Measurements from ENCODE around the gene KCNQ1. TPM values are rescaled to one million over a fixed set of nuclear protein-coding genes. Genes with fewer than 3 reads are reported as not detected.

Gene KCNQ1
- total RNA-seq, 1 experiment from 2014 or later = 2.3 TPM

DNA sequence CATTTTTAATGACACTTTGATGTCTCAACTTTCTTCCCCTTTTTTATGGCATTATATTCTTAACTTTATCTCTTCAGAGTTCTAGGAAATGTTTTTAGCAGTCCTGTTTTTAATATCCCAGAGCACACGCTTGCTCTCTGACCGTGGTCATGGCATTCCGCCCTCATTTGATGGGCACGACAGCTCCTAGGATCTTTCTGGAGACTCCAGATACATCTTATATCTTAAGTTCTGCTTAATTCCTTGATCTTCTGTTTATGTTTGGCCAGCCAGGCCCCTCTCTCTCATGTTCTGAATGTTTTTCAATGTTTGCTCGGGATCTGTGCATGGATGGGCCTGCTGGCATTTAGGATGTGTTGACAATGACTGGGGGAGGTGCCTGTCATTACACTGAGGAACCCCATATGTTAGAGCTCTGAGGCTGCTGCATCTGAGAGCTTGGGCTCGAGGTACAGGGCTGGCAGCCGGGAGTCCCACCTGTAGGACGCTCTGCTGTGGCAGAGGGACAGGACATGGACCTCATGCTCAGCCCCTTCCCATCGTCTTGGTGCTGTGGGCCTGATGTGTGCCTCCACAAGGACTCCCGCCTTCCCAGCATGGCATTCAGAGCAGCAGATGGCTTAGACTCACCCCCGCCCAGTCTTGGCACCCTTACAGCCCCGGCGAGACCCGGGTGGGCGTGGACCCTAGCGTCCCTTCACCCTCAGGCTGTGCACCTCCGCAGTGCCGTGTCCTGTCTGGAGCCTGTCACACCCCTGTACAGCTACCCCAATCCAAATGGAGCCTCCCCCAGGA, 365.8 kb downstream of the KCNQ1 start:
- H4K5ac ChIP-seq (ENCODE audit: insufficient read length, low read depth, low read length) = no peak overlapping the region
- Mint-ChIP-seq H3K4me1 (peaks cover 9 to 23% of the 10 kb centered on the region in 2 experiments), H3K36me3 (ENCODE audit: insufficient read depth in 1 of 3, low read depth in 3 of 3) (no peaks in the 10 kb centered on the region; a peak in 1 of 7 replicates), H3K27me3 (ENCODE audit: low read depth) (peaks cover 97% of the 10 kb centered on the region), H3K9me3 (peaks cover 5% of the 10 kb centered on the region in 2 experiments; a peak in 2 of 5 replicates), H3K27ac (no peak overlapping the region), H3K4me3 (no peak overlapping the region)
- H2BK12ac ChIP-seq (ENCODE audit: insufficient read length, low read depth, low read length) = no peak overlapping the region
- H4K91ac ChIP-seq (ENCODE audit: insufficient read length, low read depth, low read length) = no peak overlapping the region
- no peak overlapping the region for H3K9ac ChIP-seq (ENCODE audit: extremely low read depth, insufficient read length, low read length)
- no peak for DNase-seq
- H3K23me2 ChIP-seq (ENCODE audit: insufficient read length, low read depth, low read length, poor library complexity, severe bottlenecking) = peaks cover 2% of the 10 kb centered on the region
- H3K56ac ChIP-seq (ENCODE audit: insufficient read length, low read depth, low read length) = no peak overlapping the region
- no peak overlapping the region for H2BK120ac ChIP-seq (ENCODE audit: low read depth, low read length, poor library complexity, severe bottlenecking)
- H3K27me3 ChIP-seq (ENCODE audit: insufficient read depth, low read length) = peaks cover 3% of the 10 kb centered on the region; the same call in 1 of the 2 replicates
- no peaks in the 10 kb centered on the region for H3K79me2 ChIP-seq (ENCODE audit: insufficient read depth, low read length)
- no peak overlapping the region for H2AK5ac ChIP-seq (ENCODE audit: insufficient read length, low read length)
- WGBS (ENCODE audit: extremely low coverage, insufficient read length, low lambda C conversion rate) = no CpG with 5 or more reads among the region's 18 CpGs
- H3K4me1 ChIP-seq (ENCODE audit: insufficient read depth, low read length) = no peaks in the 10 kb centered on the region
- TF ChIP-seq, protein P1, sequence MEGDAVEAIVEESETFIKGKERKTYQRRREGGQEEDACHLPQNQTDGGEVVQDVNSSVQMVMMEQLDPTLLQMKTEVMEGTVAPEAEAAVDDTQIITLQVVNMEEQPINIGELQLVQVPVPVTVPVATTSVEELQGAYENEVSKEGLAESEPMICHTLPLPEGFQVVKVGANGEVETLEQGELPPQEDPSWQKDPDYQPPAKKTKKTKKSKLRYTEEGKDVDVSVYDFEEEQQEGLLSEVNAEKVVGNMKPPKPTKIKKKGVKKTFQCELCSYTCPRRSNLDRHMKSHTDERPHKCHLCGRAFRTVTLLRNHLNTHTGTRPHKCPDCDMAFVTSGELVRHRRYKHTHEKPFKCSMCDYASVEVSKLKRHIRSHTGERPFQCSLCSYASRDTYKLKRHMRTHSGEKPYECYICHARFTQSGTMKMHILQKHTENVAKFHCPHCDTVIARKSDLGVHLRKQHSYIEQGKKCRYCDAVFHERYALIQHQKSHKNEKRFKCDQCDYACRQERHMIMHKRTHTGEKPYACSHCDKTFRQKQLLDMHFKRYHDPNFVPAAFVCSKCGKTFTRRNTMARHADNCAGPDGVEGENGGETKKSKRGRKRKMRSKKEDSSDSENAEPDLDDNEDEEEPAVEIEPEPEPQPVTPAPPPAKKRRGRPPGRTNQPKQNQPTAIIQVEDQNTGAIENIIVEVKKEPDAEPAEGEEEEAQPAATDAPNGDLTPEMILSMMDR (conservative IDR thresholded peaks at IDR 0.05) = no peak
- no peak overlapping the region for H3T11ph ChIP-seq (ENCODE audit: low read length)
- no peak overlapping the region for H3K14ac ChIP-seq (ENCODE audit: insufficient read depth, low read length)
- H3K18ac ChIP-seq (ENCODE audit: insufficient read length, low read depth, low read length) = no peak overlapping the region
- no peaks in the 10 kb centered on the region for H3K9me3 ChIP-seq (ENCODE audit: control insufficient read depth, low read depth, low read length)
- H3K27ac ChIP-seq (ENCODE audit: insufficient read length, low read depth, low read length) = no peak overlapping the region
- H2BK15ac ChIP-seq (ENCODE audit: low read depth, low read length) = no peak overlapping the region
- H3K23ac ChIP-seq (ENCODE audit: insufficient read length, low read depth, low read length) = no peak overlapping the region
- H4K20me1 ChIP-seq (ENCODE audit: control insufficient read depth, insufficient read depth, insufficient read length) = no peaks in the 10 kb centered on the region
- no peak overlapping the region for H3K4ac ChIP-seq (ENCODE audit: low read depth, low read length)
- H2BK20ac ChIP-seq (ENCODE audit: low read depth, low read length, poor library complexity, severe bottlenecking) = no peak overlapping the region
- H2AFZ ChIP-seq (ENCODE audit: low read length) = no peak overlapping the region
- no peak overlapping the region for H4K8ac ChIP-seq (replicated peaks; ENCODE audit: insufficient read length, low read depth, low read length)
- no peak overlapping the region for H3K4me2 ChIP-seq (ENCODE audit: insufficient read depth, insufficient read length, low read length)
- H3K79me1 ChIP-seq (ENCODE audit: insufficient read depth, low read depth, low read length, poor library complexity, severe bottlenecking) = no peaks in the 10 kb centered on the region
- H2BK5ac ChIP-seq (ENCODE audit: insufficient read length, low read length) = no peak overlapping the region

Data from H9 (cell line).